GM18907 (cell line): ENCODE data around the gene SULT1E1.

Experiments
- ATAC-seq: cut with Tn5 transposase; IDR thresholded peaks from one replicate; pipeline ENCODE4 v1.9.1; 2021; ENCODE audit warnings: mild to moderate bottlenecking, moderate library complexity; ENCODE audit not compliant: unreplicated experiment

Gene SULT1E1

GRCh38 chr4:69811166-69811565, 48.8 kb downstream of the SULT1E1 start:
- no peak for ATAC-seq

- no peak for ATAC-seq
Observed at GRCh38 chr4:69800599-69800998, 59.3 kb downstream of the SULT1E1 start.

- ATAC-seq: no peak
Observed at GRCh38 chr4:69799337-69799736, 60.6 kb downstream of the SULT1E1 start.

- ATAC-seq: no peak
Observed at GRCh38 chr4:69793732-69794131, 66.2 kb downstream of the SULT1E1 start.
